ENCODE data around the gene SLC37A1.

SLC37A1 gene

GRCh38 chr21:42567214-42567555 is 53.5 kb downstream of the SLC37A1 start:
- no peak overlapping the region for H3K27ac ChIP-seq
- no peaks in the 10 kb centered on the region for H3K36me3 ChIP-seq
- peak; percentile 3 for DNase-seq
- no peaks in the 10 kb centered on the region for H3K9me3 ChIP-seq (ENCODE audit: severe bottlenecking)
- TF ChIP-seq, protein P1, sequence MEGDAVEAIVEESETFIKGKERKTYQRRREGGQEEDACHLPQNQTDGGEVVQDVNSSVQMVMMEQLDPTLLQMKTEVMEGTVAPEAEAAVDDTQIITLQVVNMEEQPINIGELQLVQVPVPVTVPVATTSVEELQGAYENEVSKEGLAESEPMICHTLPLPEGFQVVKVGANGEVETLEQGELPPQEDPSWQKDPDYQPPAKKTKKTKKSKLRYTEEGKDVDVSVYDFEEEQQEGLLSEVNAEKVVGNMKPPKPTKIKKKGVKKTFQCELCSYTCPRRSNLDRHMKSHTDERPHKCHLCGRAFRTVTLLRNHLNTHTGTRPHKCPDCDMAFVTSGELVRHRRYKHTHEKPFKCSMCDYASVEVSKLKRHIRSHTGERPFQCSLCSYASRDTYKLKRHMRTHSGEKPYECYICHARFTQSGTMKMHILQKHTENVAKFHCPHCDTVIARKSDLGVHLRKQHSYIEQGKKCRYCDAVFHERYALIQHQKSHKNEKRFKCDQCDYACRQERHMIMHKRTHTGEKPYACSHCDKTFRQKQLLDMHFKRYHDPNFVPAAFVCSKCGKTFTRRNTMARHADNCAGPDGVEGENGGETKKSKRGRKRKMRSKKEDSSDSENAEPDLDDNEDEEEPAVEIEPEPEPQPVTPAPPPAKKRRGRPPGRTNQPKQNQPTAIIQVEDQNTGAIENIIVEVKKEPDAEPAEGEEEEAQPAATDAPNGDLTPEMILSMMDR (IDR thresholded peaks at IDR 0.05; ENCODE audit: low read depth, low read length): no peak
- no peaks in the 10 kb centered on the region for H3K27me3 ChIP-seq (ENCODE audit: insufficient read depth, low read depth, severe bottlenecking)
- no peak overlapping the region for H3K4me3 ChIP-seq (ENCODE audit: low read depth, low read length)

GRCh38 chr21:42567861-42568260 is 54.2 kb downstream of the SLC37A1 start:
- Histone ChIP-seq H3K9me3 (ENCODE audit: severe bottlenecking) (no peaks in the 10 kb centered on the region), H3K27ac (no peak overlapping the region), H3K36me3 (no peaks in the 10 kb centered on the region), H3K4me3 (ENCODE audit: low read depth, low read length) (no peak overlapping the region), H3K27me3 (ENCODE audit: insufficient read depth, low read depth, severe bottlenecking) (no peaks in the 10 kb centered on the region)
- TF ChIP-seq, protein P1 (IDR thresholded peaks at IDR 0.05; ENCODE audit: low read depth, low read length): no peak
- DNase-seq: no peak

DNA sequence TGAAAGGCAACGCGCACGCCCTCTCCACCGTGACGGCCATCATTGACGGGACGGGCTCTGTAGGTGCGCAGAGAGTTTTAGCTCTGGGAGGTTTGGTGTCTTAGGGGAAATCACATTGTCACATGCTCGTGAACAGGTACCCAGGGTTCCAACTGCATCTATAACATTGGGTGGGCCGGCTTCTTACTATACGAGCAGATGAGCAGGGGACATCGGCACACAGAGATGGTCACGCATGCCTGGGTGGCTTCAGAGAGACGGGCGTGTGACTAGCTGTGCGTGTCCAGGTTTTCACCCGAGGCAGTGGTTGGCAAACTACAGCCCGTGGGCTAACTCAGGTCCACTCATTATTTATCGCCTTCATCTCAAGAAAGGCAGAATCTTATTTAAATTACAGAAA is 54.7 kb downstream of the SLC37A1 start:
- H3K27ac ChIP-seq: no peak overlapping the region
- peak; percentile 2 for DNase-seq
- no peak overlapping the region for H3K4me3 ChIP-seq (ENCODE audit: low read depth, low read length)
- H3K9me3 ChIP-seq (ENCODE audit: severe bottlenecking): no peaks in the 10 kb centered on the region
- no peaks in the 10 kb centered on the region for H3K36me3 ChIP-seq
- H3K27me3 ChIP-seq (ENCODE audit: insufficient read depth, low read depth, severe bottlenecking): no peaks in the 10 kb centered on the region
- TF ChIP-seq, protein P1 (IDR thresholded peaks at IDR 0.05; ENCODE audit: low read depth, low read length): no peak

GRCh38 chr21:42568866-42569731 is 55.4 kb downstream of the SLC37A1 start:
- H3K27me3 ChIP-seq (ENCODE audit: insufficient read depth, low read depth, severe bottlenecking): no peaks in the 10 kb centered on the region
- no peak overlapping the region for H3K4me3 ChIP-seq (ENCODE audit: low read depth, low read length)
- H3K36me3 ChIP-seq: no peaks in the 10 kb centered on the region
- TF ChIP-seq, protein P1 (IDR thresholded peaks at IDR 0.05; ENCODE audit: low read depth, low read length): no peak
- H3K9me3 ChIP-seq (ENCODE audit: severe bottlenecking): no peaks in the 10 kb centered on the region
- peak; percentile 6 for DNase-seq
- no peak overlapping the region for H3K27ac ChIP-seq

GRCh38 chr21:42569732-42570301 is 56.2 kb downstream of the SLC37A1 start:
- Histone ChIP-seq H3K27me3 (ENCODE audit: insufficient read depth, low read depth, severe bottlenecking) (no peaks in the 10 kb centered on the region), H3K27ac (no peak overlapping the region), H3K36me3 (no peaks in the 10 kb centered on the region), H3K4me3 (ENCODE audit: low read depth, low read length) (no peak overlapping the region), H3K9me3 (ENCODE audit: severe bottlenecking) (no peaks in the 10 kb centered on the region)
- DNase-seq: peak; percentile 6
- TF ChIP-seq, protein P1 (IDR thresholded peaks at IDR 0.05; ENCODE audit: low read depth, low read length): no peak
